Ovary (tissue), 3 donors: Measurements from ENCODE around the gene TMEM107.

Source experiments
- EP300 ChIP-seq: sonication (generic); formaldehyde crosslinking; IDR thresholded peaks from one replicate; pipeline ENCODE4 v1.6.1; 2017; ENCODE audit warnings: antibody characterized with exemption
- TF ChIP-seq, protein P1 (sequence below), 3 donors: fragments of 450-650 bp in 2 of 3; fragments of 200-600 bp in 1 of 3; IDR thresholded peaks; one replicate each; pipeline versions ENCODE4 v1.5.1 to v1.8.0; 2016 to 2022; ENCODE audit warnings: antibody characterized with exemption in 3 of 3, mild to moderate bottlenecking in 1 of 3
- donor health status: DM: no; HTN: no; CAD: no.

DNA sequence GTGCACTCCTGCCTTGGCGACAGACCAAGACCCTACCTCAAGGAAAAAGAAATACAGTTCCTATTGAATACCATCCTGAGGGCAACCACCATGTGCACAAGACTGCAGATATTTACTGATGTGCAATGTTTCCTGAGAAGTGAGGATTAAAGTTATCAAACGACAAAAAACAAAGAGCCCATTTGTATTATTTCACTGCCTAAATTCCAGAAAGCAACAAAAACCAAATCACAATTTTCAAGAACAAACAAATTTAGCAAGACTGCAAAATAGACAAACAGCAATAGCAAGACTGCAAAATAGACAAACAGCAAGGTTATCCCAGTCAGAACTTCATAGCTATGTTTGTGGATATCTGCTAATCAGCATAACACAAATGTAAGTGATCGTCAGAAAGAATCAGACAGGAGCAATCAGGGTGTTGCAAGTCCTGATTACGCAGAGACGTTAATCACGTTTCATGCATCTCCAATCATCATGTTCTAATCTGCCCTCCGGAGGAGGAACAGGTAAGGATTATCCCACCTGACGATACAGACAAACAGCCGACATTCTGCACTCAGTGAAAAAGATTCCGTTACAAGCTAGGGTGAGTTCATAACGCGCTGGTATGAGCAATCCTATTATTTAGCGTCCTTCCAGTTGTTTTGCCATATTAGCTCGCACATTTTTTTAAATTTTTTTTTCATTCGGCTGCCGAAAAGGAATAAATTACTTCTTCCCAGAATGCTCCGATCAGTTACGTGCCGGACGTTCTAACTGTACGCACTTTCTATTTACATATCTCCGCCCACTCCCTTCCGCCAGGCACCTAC lies 2.9 kb downstream of the TMEM107 start:
- TF ChIP-seq EP300: peak; percentile 57
- TF ChIP-seq, protein P1, sequence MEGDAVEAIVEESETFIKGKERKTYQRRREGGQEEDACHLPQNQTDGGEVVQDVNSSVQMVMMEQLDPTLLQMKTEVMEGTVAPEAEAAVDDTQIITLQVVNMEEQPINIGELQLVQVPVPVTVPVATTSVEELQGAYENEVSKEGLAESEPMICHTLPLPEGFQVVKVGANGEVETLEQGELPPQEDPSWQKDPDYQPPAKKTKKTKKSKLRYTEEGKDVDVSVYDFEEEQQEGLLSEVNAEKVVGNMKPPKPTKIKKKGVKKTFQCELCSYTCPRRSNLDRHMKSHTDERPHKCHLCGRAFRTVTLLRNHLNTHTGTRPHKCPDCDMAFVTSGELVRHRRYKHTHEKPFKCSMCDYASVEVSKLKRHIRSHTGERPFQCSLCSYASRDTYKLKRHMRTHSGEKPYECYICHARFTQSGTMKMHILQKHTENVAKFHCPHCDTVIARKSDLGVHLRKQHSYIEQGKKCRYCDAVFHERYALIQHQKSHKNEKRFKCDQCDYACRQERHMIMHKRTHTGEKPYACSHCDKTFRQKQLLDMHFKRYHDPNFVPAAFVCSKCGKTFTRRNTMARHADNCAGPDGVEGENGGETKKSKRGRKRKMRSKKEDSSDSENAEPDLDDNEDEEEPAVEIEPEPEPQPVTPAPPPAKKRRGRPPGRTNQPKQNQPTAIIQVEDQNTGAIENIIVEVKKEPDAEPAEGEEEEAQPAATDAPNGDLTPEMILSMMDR (IDR thresholded peaks at IDR 0.05): no peak
